NT2/D1 (cell line): ENCODE data around the gene RIMKLA.

ENCODE experiments used
- YY1 ChIP-seq: IDR thresholded peaks from 2 replicates; pipeline ENCODE4 v1.6.1; 2011; ENCODE audit not compliant: insufficient read length, insufficient read depth
- ZNF274 ChIP-seq: IDR thresholded peaks from 2 replicates; pipeline ENCODE4 v1.6.1; 2011; ENCODE audit warnings: mild to moderate bottlenecking, low read depth, low read length

- TF ChIP-seq ZNF274, result no peak
- no peak for TF ChIP-seq YY1
Measured at GRCh38 chr1:42417166-42417565, 36.6 kb downstream of the RIMKLA start.
